ENCODE results near the gene GSTA4.
"Not testable (repeated sequence)": the region's sequence is repeated elsewhere in the genome, so short reads cannot be mapped to it uniquely, and the experiment has no call there.

Gene GSTA4

DNA sequence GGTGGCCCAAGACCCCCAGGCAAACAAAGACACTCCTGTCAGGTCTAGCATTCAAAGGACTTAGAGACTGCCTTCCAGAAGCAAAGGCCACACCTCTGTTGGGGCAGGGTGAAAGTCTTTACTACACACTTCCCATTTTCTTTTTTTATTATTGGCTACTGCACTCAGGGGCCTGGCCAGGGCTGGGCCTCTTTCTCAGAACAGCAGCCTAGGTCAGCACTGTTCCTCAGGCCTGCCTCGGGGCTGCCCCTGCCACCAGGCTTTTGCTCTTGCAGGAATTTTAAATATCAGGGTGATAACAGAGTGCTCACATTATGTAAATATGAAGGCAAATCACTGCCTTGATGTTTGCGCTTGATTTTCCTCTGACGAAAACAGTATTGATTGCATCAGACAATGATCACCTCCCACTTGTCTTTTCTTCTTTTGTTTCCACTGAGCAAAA, 18.5 kb downstream of the GSTA4 start:
- no peak for DNase-seq (ENCODE audit: low read depth in 3 of 3, low spot score in 1 of 3)

GRCh38 chr6:52976149-52976548, 18.9 kb downstream of the GSTA4 start:
- no peak for DNase-seq (ENCODE audit: low read depth in 3 of 3, low spot score in 1 of 3)

DNA sequence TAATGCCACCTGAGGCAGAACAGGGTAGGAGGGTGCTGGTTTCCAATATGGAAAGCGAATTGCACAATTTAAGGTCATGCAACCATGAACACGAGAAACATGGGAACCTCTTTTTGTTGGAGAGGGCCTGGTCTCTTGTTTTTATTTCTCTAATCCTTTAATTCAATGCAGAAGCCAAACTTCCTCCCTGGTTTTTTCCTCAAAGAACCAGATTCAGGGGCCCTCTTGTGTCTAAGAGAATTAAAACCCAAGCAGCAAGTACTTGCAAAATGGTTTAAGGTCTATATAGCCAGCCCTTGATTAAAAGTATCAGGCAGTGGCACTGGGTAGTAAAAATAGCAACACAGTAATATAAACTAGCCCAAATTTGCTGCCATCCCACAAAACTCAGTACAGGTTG, 19.5 kb downstream of the GSTA4 start:
- DNase-seq (ENCODE audit: low read depth in 3 of 3, low spot score in 1 of 3), result no peak

DNA sequence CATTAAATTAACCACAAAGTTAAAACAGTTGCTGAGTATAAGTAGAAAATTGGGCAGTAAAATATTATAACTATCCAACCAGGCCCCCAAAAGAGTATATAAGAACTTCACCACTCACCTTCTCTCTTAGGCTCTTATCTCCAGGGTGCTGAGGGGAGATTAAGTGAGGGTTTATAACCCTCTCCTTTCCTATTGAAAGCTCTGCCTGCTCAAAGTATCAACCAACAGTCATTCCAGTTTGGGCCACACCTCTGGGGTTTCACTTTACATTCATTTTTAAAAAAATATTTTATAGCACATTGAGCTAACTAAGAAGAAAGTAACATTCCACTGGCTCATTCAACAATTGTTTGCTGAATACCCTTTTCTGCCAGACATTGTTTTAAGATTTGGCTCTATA, 22.1 kb downstream of the GSTA4 start:
- DNase-seq (ENCODE audit: low read depth in 3 of 3, low spot score in 1 of 3), result no peak

- no peak for DNase-seq (ENCODE audit: low read depth in 3 of 3, low spot score in 1 of 3)
Observed at GRCh38 chr6:52969359-52969758, 25.7 kb downstream of the GSTA4 start.

DNA sequence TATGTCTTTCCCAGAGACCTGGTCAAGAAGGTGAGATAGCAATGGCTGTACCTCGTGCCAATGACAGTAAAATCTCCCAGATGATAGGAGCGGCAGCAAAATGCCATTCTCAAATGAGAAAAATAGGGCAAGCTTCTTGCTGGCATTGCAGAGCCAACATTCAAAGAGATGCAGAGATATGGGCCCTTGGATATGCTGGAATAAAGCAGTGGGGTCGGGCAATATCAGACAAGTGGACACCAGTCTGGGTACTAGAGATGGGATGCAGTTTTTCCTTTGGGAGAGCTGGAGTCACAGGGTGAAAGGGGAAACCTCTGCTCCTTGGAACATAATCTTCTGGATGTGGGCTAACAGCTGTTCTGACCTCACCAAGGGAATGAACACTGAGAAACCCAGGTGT, 29.0 kb downstream of the GSTA4 start:
- no peak for DNase-seq (ENCODE audit: low read depth in 3 of 3, low spot score in 1 of 3)

DNA sequence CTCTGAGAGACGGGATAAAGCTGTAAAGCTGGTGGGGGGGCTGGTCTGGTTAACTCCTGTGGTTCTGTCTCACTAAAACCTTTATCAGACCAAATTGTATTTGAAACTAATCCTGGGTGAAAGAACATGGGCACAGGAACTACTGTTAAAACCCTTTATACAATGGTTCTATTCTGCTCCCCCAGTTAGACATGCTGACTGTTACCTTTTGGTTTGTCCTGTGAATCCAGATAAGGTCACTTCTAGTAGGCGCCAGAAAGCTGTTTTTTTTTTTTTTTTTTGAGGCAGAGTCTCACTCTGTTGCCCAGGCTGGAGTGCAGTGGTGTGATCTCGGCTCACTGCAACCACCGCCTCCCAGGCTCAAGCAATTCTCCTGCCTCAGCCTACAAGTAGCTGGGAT, 29.7 kb downstream of the GSTA4 start:
- DNase-seq (ENCODE audit: low read depth in 3 of 3, low spot score in 1 of 3), result no peak

GRCh38 chr6:52964318-52964717, 30.8 kb downstream of the GSTA4 start:
- DNase-seq (ENCODE audit: low read depth in 3 of 3, low spot score in 1 of 3), result no peak

DNA sequence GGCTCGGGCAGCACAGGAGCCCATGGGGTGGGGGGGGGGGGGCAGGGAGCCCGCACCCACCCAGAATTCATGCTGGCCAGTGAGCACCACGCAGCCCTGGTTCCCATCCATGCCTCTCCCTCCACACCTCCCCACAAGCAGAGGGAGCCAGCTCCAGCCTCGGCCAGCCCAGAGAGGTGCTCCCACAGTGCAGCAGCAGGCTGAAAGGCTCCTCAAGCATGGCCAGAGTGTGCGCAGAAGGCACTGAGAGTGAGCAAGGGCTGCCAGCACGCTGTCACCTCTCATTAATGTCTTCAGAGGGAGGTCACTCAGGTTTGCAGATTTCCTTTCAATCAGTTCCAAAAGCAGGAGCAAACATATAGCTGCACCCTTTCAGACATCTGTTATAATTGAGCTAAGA, 32.4 kb downstream of the GSTA4 start:
- DNase-seq (ENCODE audit: low read depth in 3 of 3, low spot score in 1 of 3), result no peak

GRCh38 chr6:52961022-52961421, 34.1 kb downstream of the GSTA4 start:
- not testable (repeated sequence) for DNase-seq (ENCODE audit: low read depth in 3 of 3, low spot score in 1 of 3)

GRCh38 chr6:52960211-52960610, 34.9 kb downstream of the GSTA4 start:
- DNase-seq (ENCODE audit: low read depth in 3 of 3, low spot score in 1 of 3), result not testable (repeated sequence)

- DNase-seq (ENCODE audit: low read depth in 3 of 3, low spot score in 1 of 3), result no peak
Observed at GRCh38 chr6:52958546-52959255, 36.4 kb downstream of the GSTA4 start.

GRCh38 chr6:52955871-52956270, 39.2 kb downstream of the GSTA4 start:
- DNase-seq (ENCODE audit: low read depth in 3 of 3, low spot score in 1 of 3), result no peak

- no peak for DNase-seq (ENCODE audit: low read depth in 3 of 3, low spot score in 1 of 3)
Observed at GRCh38 chr6:52953911-52954839, 40.9 kb downstream of the GSTA4 start.

DNA sequence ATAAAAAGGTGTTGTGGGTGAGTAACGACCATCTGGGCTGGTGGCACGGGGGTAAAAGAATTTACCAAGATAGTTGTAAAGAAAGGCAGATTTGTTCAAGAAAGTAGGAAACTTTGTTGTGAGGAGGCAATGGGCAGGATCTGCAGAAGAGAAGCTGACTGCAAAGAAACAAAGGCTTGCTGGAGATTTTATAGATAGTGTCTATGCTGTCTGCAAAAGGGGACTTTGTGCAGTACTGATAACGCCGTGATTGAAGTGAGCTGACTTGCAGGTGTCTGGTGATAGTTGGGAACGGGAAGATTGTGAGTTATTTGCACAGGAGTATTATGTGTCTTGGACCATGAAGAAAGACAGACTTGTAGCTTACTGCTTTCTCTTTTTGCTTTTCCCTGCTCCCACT, 48.8 kb downstream of the GSTA4 start:
- no peak for DNase-seq (ENCODE audit: low read depth in 3 of 3, low spot score in 1 of 3)

- DNase-seq (ENCODE audit: low read depth in 3 of 3, low spot score in 1 of 3), result not testable (repeated sequence)
Observed at GRCh38 chr6:52942821-52943220, 52.3 kb downstream of the GSTA4 start.

GRCh38 chr6:52942221-52942620, 52.9 kb downstream of the GSTA4 start:
- no peak for DNase-seq (ENCODE audit: low read depth in 3 of 3, low spot score in 1 of 3)

DNA sequence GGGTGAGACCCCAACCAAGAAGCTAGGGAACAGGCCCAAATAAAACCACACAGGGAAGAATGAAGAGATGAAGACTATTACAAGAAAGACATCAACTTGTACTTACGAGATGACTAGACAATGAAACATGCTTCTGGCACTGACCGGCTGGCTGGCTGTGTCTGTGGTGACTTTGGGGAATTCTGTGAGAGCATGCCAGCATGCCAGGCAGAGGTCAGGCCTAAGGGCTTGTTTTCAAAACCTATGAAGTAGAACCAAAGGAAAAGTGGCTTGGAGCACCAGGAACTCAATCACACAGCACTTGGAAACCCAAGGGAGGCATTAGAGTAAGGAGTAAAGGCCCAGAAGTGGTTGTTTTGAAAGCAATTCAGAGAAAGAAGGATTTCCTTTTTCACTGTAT, 57.2 kb downstream of the GSTA4 start:
- no peak for DNase-seq (ENCODE audit: low read depth in 3 of 3, low spot score in 1 of 3)

- no peak for DNase-seq (ENCODE audit: low read depth in 3 of 3, low spot score in 1 of 3)
Observed at GRCh38 chr6:52933778-52934177, 61.3 kb downstream of the GSTA4 start.

- DNase-seq (ENCODE audit: low read depth in 3 of 3, low spot score in 1 of 3), result no peak
Observed at GRCh38 chr6:52931351-52931750, 63.7 kb downstream of the GSTA4 start.

GRCh38 chr6:52929321-52930164, 65.5 kb downstream of the GSTA4 start:
- DNase-seq (ENCODE audit: low read depth in 3 of 3, low spot score in 1 of 3), result no peak
